SK-N-SH (cell line): Measurements from ENCODE around the gene CX3CL1. TPM values are rescaled to one million over a fixed set of nuclear protein-coding genes. Genes with fewer than 3 reads are reported as not detected.

Source experiments
- CTCF ChIA-PET: fragments of 300-600, 350-600 bp; formaldehyde crosslinking; extraction: SDS; loops from one replicate; lab custom pipeline; 2021; lab: Yijun Ruan, JAX
- POLR2A ChIA-PET: fragments of 350-600 bp; sonication (Branson Sonifier 250); formaldehyde crosslinking; extraction: SDS; loops from one replicate; lab custom pipeline; 2020; ENCODE audit warnings: antibody characterized with exemption, inconsistent platforms; lab: Yijun Ruan, JAX
- DNase-seq: peaks from one replicate; pipeline ENCODE4 v3.0.0; 2012
- H2AFZ ChIP-seq: fragments of 200-600 bp; sonication (generic); 2 replicates; pipeline ENCODE4 v1.8.1; 2016; ENCODE audit warnings: antibody characterized with exemption, mild to moderate bottlenecking, low read depth
- H3F3A ChIP-seq: fragments of 200-600 bp; sonication (generic); replicated peaks from 2 replicates; pipeline ENCODE3; 2016; ENCODE audit warnings: antibody characterized with exemption, mild to moderate bottlenecking; ENCODE audit not compliant: insufficient read depth
- H3K27ac ChIP-seq, 2 experiments: fragments of 200-500 bp in 1 of 2; fragments of 200-600 bp in 1 of 2; sonication (Bioruptor generic) in 1 of 2; sonication (generic), shearing (Covaris generic) in 1 of 2; 2 replicates each; pipeline versions ENCODE4 v1.5.1 to v1.6.1; 2014 to 2016; ENCODE audit warnings: low read depth in 2 of 2, inconsistent platforms in 1 of 2, low read length in 1 of 2, mild to moderate bottlenecking in 1 of 2, mixed read lengths in 1 of 2
- H3K27me3 ChIP-seq: fragments of 200-600 bp; sonication (generic), shearing (Covaris generic); 2 replicates; pipeline ENCODE4 v1.6.1; 2016; ENCODE audit warnings: mixed run types; ENCODE audit not compliant: insufficient read depth
- H3K36me3 ChIP-seq, 2 experiments: fragments of 200-500 bp in 1 of 2; fragments of 200-600 bp in 1 of 2; sonication (Bioruptor generic) in 1 of 2; sonication (generic) in 1 of 2; replicated peaks in 1 of 2; 2 replicates each; pipeline versions ENCODE3 to v1.5.1; 2014 to 2016; ENCODE audit warnings: low read length in 1 of 2, mild to moderate bottlenecking in 1 of 2; ENCODE audit not compliant: insufficient read depth in 2 of 2, control insufficient read depth in 1 of 2
- H3K4me1 ChIP-seq, 2 experiments: fragments of 200-500 bp in 1 of 2; fragments of 200-600 bp in 1 of 2; sonication (Bioruptor generic) in 1 of 2; sonication (generic), shearing (Covaris generic) in 1 of 2; 2 replicates each; pipeline versions ENCODE4 v1.5.1 to v1.6.1; 2014 to 2016; ENCODE audit warnings: low read depth in 1 of 2, low read length in 1 of 2, mixed run types in 1 of 2; ENCODE audit not compliant: insufficient read depth in 2 of 2, control insufficient read depth in 1 of 2
- H3K4me2 ChIP-seq: fragments of 200-600 bp; sonication (generic), shearing (Covaris generic); 2 replicates; pipeline ENCODE4 v1.6.1; 2017; ENCODE audit warnings: mixed run types
- H3K4me3 ChIP-seq, 2 experiments: fragments of 200-500 bp in 1 of 2; fragments of 200-600 bp in 1 of 2; sonication (Bioruptor generic) in 1 of 2; sonication (generic), shearing (Covaris generic) in 1 of 2; 2 replicates each; pipeline versions ENCODE4 v1.5.1 to v1.8.1; 2014 to 2016; ENCODE audit warnings: low read depth in 2 of 2, inconsistent platforms in 1 of 2, low read length in 1 of 2, mild to moderate bottlenecking in 1 of 2, mixed read lengths in 1 of 2, moderate library complexity in 1 of 2
- H3K79me2 ChIP-seq: fragments of 200-600 bp; sonication (generic); 2 replicates; pipeline ENCODE4 v1.8.1; 2017; ENCODE audit warnings: mild to moderate bottlenecking; ENCODE audit not compliant: insufficient read depth
- H3K9ac ChIP-seq: fragments of 200-600 bp; sonication (generic); 2 replicates; pipeline ENCODE4 v1.6.1; 2017; ENCODE audit warnings: mixed run types
- H3K9me2 ChIP-seq: fragments of 200-600 bp; sonication (generic); 2 replicates; pipeline ENCODE4 v1.6.1; 2017; ENCODE audit warnings: mixed run types
- H3K9me3 ChIP-seq: fragments of 200-600 bp; sonication (generic); 2 replicates; pipeline ENCODE4 v1.6.1; 2017; ENCODE audit warnings: mixed run types, mild to moderate bottlenecking, moderate library complexity
- H4K20me1 ChIP-seq: fragments of 200-600 bp; sonication (generic); 2 replicates; pipeline ENCODE4 v1.6.1; 2017; ENCODE audit warnings: mild to moderate bottlenecking, mixed run types; ENCODE audit not compliant: insufficient read depth
- CHD2 ChIP-seq: fragments of 150-350 bp; IDR thresholded peaks from 2 replicates; pipeline ENCODE4 v1.6.1; 2018; ENCODE audit warnings: low read length; ENCODE audit not compliant: partially characterized antibody
- ELF1 ChIP-seq: IDR thresholded peaks from 2 replicates; pipeline ENCODE4 v1.4.0; 2012
- EP300 ChIP-seq, 2 experiments: IDR thresholded peaks; 2 replicates each; pipeline versions ENCODE4 v1.4.0 to v1.6.1; 2012; ENCODE audit warnings: borderline replicate concordance in 1 of 2, low read depth in 1 of 2, low read length in 1 of 2
- GABPA ChIP-seq: IDR thresholded peaks from 2 replicates; pipeline ENCODE4 v1.4.0; 2012; ENCODE audit warnings: low read depth, mild to moderate bottlenecking
- GATA2 ChIP-seq: sonication (generic); formaldehyde crosslinking; IDR thresholded peaks from 2 replicates; pipeline ENCODE4 v1.5.0; 2020; ENCODE audit warnings: mild to moderate bottlenecking, missing genetic modification reagents
- JUND ChIP-seq: IDR thresholded peaks from 2 replicates; pipeline ENCODE4 v1.4.0; 2012
- POLR2AphosphoS5 ChIP-seq: IDR thresholded peaks from 2 replicates; pipeline ENCODE4 v1.6.1; 2012; ENCODE audit warnings: low read depth, low read length
- RAD21 ChIP-seq: IDR thresholded peaks from 2 replicates; pipeline ENCODE4 v1.6.1; 2012; ENCODE audit warnings: mild to moderate bottlenecking, low read length
- RFX5 ChIP-seq: IDR thresholded peaks from 2 replicates; pipeline ENCODE4 v1.6.1; 2012; ENCODE audit warnings: mild to moderate bottlenecking, improper control_type of control experiment, low read length
- SIN3A ChIP-seq: IDR thresholded peaks from 2 replicates; pipeline ENCODE4 v1.6.1; 2012; ENCODE audit warnings: low read depth, mild to moderate bottlenecking, low read length, moderate library complexity, borderline replicate concordance
- TEAD4 ChIP-seq: IDR thresholded peaks from 2 replicates; pipeline ENCODE4 v1.4.0; 2012; ENCODE audit warnings: mild to moderate bottlenecking, borderline replicate concordance; ENCODE audit not compliant: insufficient read depth
- YY1 ChIP-seq: IDR thresholded peaks from 2 replicates; pipeline ENCODE4 v1.4.0; 2012; ENCODE audit warnings: low read depth, mild to moderate bottlenecking
- WGBS: methylation state at CpG from one replicate; pipeline ENCODE4 v1.1.6; 2017; ENCODE audit warnings: low lambda C conversion rate; 5-methylcytosine and 5-hydroxymethylcytosine counted together
- polyA plus RNA-seq, 3 experiments: library from polyadenylated mRNA; depleted of rRNA; stranded (reverse); fragments of >200 nt; gene quantifications; 2 replicates each; pipeline ENCODE4 v1.2.3, GENCODE V29; 2012
- TF ChIP-seq, protein P1 (sequence below): IDR thresholded peaks from 2 replicates; pipeline ENCODE4 v1.4.0; 2012; ENCODE audit warnings: low read depth, borderline replicate concordance
- TF ChIP-seq, protein P2 (sequence below): fragments of 150-350 bp; IDR thresholded peaks from 2 replicates; pipeline ENCODE4 v1.6.1; 2016; ENCODE audit warnings: mild to moderate bottlenecking, low read depth, low read length
- TF ChIP-seq, protein P3 (sequence below): IDR thresholded peaks from 2 replicates; pipeline ENCODE4 v1.4.0; 2012; ENCODE audit warnings: low read depth
- TF ChIP-seq, protein P4 (sequence below): fragments of 150-350 bp; IDR thresholded peaks from 2 replicates; pipeline ENCODE4 v1.6.1; 2017; ENCODE audit warnings: antibody characterized with exemption, low read length, low read depth, borderline replicate concordance
- TF ChIP-seq, protein P5 (sequence below): IDR thresholded peaks from 2 replicates; pipeline ENCODE4 v1.4.0; 2012; ENCODE audit warnings: low read depth, borderline replicate concordance

CX3CL1 gene
- polyA plus RNA-seq, 1 of the 3 experiments (the other 2 are of a cell fraction), result 6.8 TPM

DNA sequence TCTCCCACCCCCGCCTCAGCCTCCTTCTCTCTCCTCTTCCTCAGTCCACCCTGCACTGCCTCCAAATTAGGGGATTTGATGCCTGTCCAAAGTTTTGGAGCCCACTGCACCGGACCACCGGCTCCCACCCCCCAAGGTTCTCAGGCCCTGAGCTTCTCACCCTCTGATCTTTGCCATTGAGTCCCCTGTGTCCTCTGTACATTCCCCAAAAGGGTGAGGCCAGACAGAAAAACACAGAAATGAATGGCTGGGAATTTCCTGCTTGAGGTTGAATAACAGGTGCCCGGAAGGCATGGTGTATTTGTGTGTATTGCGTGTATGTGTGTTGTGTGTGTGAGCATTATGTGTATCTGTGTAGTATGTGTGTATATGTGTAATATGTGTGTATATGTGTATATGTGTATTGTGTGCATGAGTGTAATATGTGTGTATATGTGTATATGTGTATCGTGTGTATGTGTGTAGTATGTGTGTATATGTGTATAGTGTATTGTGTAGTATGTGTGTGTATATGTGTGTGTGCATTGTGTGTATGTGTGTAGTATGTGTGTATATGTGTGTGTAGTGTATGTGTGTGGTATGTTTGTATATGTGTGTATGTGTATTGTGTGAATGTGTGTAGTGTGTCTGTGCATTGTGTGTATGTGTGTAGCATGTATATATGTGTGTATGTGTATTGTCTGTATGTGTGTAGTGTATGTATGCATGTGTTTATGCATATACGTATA lies 16.2 kb downstream of the CX3CL1 start:
- WGBS, result 76% methylated on average over 7 of the region's 7 CpGs
- no peaks in the 10 kb centered on the region for H3K9me3 ChIP-seq
- H3K9me2 ChIP-seq, result no peaks in the 10 kb centered on the region
- CTCF ChIA-PET, result interaction anchor here (1.1 kb wide), 1 partner anchor 28 kb away, joined by 3 read pairs; no protein-coding TSS in a partner anchor
- H3K27me3 ChIP-seq, result no peaks in the 10 kb centered on the region
- H3F3A ChIP-seq, result no peaks in the 10 kb centered on the region
- DNase-seq, result no peak
- no peak for TF ChIP-seq JUND
- no peak for TF ChIP-seq RFX5
- no peak for TF ChIP-seq RAD21
- no peak for TF ChIP-seq SIN3A
- no peak for TF ChIP-seq EP300 (IDR thresholded peaks at IDR 0.05; ENCODE audit: borderline replicate concordance in 1 of 2, low read depth in 1 of 2, low read length in 1 of 2)
- TF ChIP-seq TEAD4, result no peak
- TF ChIP-seq ELF1, result no peak
- TF ChIP-seq, protein P1, sequence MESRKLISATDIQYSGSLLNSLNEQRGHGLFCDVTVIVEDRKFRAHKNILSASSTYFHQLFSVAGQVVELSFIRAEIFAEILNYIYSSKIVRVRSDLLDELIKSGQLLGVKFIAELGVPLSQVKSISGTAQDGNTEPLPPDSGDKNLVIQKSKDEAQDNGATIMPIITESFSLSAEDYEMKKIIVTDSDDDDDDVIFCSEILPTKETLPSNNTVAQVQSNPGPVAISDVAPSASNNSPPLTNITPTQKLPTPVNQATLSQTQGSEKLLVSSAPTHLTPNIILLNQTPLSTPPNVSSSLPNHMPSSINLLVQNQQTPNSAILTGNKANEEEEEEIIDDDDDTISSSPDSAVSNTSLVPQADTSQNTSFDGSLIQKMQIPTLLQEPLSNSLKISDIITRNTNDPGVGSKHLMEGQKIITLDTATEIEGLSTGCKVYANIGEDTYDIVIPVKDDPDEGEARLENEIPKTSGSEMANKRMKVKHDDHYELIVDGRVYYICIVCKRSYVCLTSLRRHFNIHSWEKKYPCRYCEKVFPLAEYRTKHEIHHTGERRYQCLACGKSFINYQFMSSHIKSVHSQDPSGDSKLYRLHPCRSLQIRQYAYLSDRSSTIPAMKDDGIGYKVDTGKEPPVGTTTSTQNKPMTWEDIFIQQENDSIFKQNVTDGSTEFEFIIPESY, result no peak
- no peak for TF ChIP-seq GATA2 (CRISPR knock-in tag)
- TF ChIP-seq, protein P2, sequence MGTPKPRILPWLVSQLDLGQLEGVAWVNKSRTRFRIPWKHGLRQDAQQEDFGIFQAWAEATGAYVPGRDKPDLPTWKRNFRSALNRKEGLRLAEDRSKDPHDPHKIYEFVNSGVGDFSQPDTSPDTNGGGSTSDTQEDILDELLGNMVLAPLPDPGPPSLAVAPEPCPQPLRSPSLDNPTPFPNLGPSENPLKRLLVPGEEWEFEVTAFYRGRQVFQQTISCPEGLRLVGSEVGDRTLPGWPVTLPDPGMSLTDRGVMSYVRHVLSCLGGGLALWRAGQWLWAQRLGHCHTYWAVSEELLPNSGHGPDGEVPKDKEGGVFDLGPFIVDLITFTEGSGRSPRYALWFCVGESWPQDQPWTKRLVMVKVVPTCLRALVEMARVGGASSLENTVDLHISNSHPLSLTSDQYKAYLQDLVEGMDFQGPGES, result no peak
- TF ChIP-seq, protein P3, sequence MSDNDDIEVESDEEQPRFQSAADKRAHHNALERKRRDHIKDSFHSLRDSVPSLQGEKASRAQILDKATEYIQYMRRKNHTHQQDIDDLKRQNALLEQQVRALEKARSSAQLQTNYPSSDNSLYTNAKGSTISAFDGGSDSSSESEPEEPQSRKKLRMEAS, result no peak
- no peak for TF ChIP-seq POLR2AphosphoS5
- H4K20me1 ChIP-seq, result no peaks in the 10 kb centered on the region
- H3K36me3 ChIP-seq, result no peaks in the 10 kb centered on the region
- no peak overlapping the region for H3K4me3 ChIP-seq
- H3K4me2 ChIP-seq, result no peak overlapping the region
- H3K27ac ChIP-seq, result no peak overlapping the region
- no peaks in the 10 kb centered on the region for H3K79me2 ChIP-seq
- no peak overlapping the region for H3K9ac ChIP-seq
- POLR2A ChIA-PET, result no interaction called here
- H3K4me1 ChIP-seq, result peaks cover 2 to 8% of the 10 kb centered on the region in 2 experiments; a peak in 3 of 4 replicates
- H2AFZ ChIP-seq, result no peak overlapping the region

DNA sequence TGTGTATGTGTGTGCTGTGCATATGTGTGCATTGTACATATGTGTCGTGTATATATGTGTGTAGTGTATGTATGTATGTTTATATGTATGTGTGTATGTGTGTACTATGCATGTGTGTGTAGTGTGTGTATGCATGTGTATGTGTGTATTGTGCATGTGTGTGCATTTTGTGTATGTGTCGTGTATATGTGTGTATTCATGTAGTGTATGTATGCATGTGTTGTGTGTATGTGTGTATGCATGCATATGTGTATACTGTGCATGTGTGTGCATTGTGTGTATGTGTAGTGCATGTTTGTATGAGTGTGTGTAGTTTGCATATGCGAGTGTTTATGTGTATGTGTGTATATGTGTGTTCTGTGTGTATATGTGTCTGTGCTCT lies 16.8 kb downstream of the CX3CL1 start:
- Histone ChIP-seq H3F3A (no peaks in the 10 kb centered on the region), H3K9me2 (no peaks in the 10 kb centered on the region), H3K4me1 (peaks cover 0 to 2% of the 10 kb centered on the region in 2 experiments; a peak in 2 of 4 replicates), H3K79me2 (no peaks in the 10 kb centered on the region), H3K4me3 (no peak overlapping the region), H4K20me1 (no peaks in the 10 kb centered on the region), H3K4me2 (no peak overlapping the region), H3K27me3 (no peaks in the 10 kb centered on the region), H2AFZ (no peak overlapping the region), H3K36me3 (no peaks in the 10 kb centered on the region), H3K9me3 (no peaks in the 10 kb centered on the region), H3K27ac (no peak overlapping the region), H3K9ac (no peak overlapping the region)
- CTCF ChIA-PET, result no interaction called here
- POLR2A ChIA-PET, result no interaction called here
- WGBS, result 74% methylated on average over 3 of the region's 3 CpGs
- DNase-seq, result no peak
- no peak for TF ChIP-seq YY1
- TF ChIP-seq, protein P2, result no peak
- TF ChIP-seq GATA2 (CRISPR knock-in tag), result no peak
- TF ChIP-seq, protein P3, result no peak
- no peak for TF ChIP-seq GABPA
- no peak for TF ChIP-seq CHD2
- TF ChIP-seq, protein P1, result no peak
- TF ChIP-seq RFX5, result no peak
- TF ChIP-seq, protein P4, sequence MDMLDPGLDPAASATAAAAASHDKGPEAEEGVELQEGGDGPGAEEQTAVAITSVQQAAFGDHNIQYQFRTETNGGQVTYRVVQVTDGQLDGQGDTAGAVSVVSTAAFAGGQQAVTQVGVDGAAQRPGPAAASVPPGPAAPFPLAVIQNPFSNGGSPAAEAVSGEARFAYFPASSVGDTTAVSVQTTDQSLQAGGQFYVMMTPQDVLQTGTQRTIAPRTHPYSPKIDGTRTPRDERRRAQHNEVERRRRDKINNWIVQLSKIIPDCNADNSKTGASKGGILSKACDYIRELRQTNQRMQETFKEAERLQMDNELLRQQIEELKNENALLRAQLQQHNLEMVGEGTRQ, result no peak
- no peak for TF ChIP-seq JUND
- TF ChIP-seq, protein P5, sequence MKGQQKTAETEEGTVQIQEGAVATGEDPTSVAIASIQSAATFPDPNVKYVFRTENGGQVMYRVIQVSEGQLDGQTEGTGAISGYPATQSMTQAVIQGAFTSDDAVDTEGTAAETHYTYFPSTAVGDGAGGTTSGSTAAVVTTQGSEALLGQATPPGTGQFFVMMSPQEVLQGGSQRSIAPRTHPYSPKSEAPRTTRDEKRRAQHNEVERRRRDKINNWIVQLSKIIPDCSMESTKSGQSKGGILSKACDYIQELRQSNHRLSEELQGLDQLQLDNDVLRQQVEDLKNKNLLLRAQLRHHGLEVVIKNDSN, result no peak
